Right lobe of liver (tissue), 6 donors: Measurements from ENCODE around the gene C3orf22. TPM values are rescaled to one million over a fixed set of nuclear protein-coding genes. Genes with fewer than 3 reads are reported as not detected.

Experiments used
- ATAC-seq, 4 donors: fragments of 200-7000 bp; cut with Tn5 transposase; one replicate each; pipeline ENCODE4 v1.9.1; 2020; ENCODE audit warnings: mild to moderate bottlenecking in 4 of 4, moderate library complexity in 4 of 4
- DNase-seq, 3 donors: peaks; one replicate each; pipeline ENCODE4 v3.0.0-alpha.2; 2020
- H3K27ac ChIP-seq, 3 donors: fragments of 200-600 bp; one replicate each; pipeline ENCODE4 v1.8.0; 2022
- H3K27me3 ChIP-seq, 2 donors: fragments of 200-600 bp; one replicate each; pipeline ENCODE4 v1.8.0; 2022
- H3K36me3 ChIP-seq, 4 donors: fragments of 200-600 bp; sonication (generic) in 1 of 4; one replicate each; pipeline versions ENCODE4 v1.5.1 to v1.8.0; 2017 to 2022; ENCODE audit warnings: control low read depth in 1 of 4
- H3K4me1 ChIP-seq, 4 donors: fragments of 200-600 bp; sonication (generic) in 1 of 4; one replicate each; pipeline versions ENCODE4 v1.5.1 to v1.8.0; 2017 to 2022; ENCODE audit warnings: control low read depth in 1 of 4
- H3K4me3 ChIP-seq, 3 donors: fragments of 200-600 bp; one replicate each; pipeline ENCODE4 v1.8.0; 2022
- H3K9me3 ChIP-seq, 4 donors: fragments of 200-600 bp; sonication (generic) in 1 of 4; one replicate each; pipeline versions ENCODE4 v1.5.1 to v1.8.0; 2017 to 2022; ENCODE audit warnings: control low read depth in 1 of 4
- POLR2A ChIP-seq: fragments of 450-650 bp; IDR thresholded peaks from one replicate; pipeline ENCODE4 v1.6.1; 2017; ENCODE audit warnings: antibody characterized with exemption, mild to moderate bottlenecking
- WGBS: methylation state at CpG from one replicate; pipeline ENCODE4 v1.1.6; 2018; ENCODE audit warnings: low coverage, low lambda C conversion rate; ENCODE audit not compliant: insufficient coverage; ENCODE audit errors: missing lambda C conversion rate; 5-methylcytosine and 5-hydroxymethylcytosine counted together
- intact Hi-C, 2 donors: fragments of 100-400 bp; cut with DNase I; formaldehyde crosslinking; loops; one replicate each; pipeline versions ENCODE4 v1.11.2 to v1.14.1; 2022
- total RNA-seq, 6 experiments: library from RNA; depleted of rRNA in 2 of 6; stranded (reverse); fragments of >200 nt in 2 of 6; fragmentation: NEBNext Ultra II Directional in 3 of 6; extraction: Animal tissue kit (Norgen Biotek cat#: 25700) in 3 of 6; gene quantifications; one replicate each; pipeline versions ENCODE4 v1.1.0 to v1.2.4, GENCODE V29; 2016 to 2023
- TF ChIP-seq, protein P1 (sequence below), 4 donors: fragments of 200-600 bp in 3 of 4; fragments of 450-650 bp in 1 of 4; IDR thresholded peaks; one replicate each; pipeline versions ENCODE4 v1.5.1 to v1.8.0; 2016 to 2022; ENCODE audit warnings: antibody characterized with exemption in 4 of 4, mild to moderate bottlenecking in 2 of 4
- donor health status: DM: no; HTN: yes; CAD: no.
- donor health status: DM: no; HTN: no; CAD: no.
- donor health status: DM: no; HTN: no; CAD: no.
- donor health status: DM: no; HTN: yes; CAD: no.
- donor health status: DM: no; HTN: yes; CAD: no.

Gene C3orf22
- total RNA-seq, 6 experiments from 2014 or later = not detected

DNA sequence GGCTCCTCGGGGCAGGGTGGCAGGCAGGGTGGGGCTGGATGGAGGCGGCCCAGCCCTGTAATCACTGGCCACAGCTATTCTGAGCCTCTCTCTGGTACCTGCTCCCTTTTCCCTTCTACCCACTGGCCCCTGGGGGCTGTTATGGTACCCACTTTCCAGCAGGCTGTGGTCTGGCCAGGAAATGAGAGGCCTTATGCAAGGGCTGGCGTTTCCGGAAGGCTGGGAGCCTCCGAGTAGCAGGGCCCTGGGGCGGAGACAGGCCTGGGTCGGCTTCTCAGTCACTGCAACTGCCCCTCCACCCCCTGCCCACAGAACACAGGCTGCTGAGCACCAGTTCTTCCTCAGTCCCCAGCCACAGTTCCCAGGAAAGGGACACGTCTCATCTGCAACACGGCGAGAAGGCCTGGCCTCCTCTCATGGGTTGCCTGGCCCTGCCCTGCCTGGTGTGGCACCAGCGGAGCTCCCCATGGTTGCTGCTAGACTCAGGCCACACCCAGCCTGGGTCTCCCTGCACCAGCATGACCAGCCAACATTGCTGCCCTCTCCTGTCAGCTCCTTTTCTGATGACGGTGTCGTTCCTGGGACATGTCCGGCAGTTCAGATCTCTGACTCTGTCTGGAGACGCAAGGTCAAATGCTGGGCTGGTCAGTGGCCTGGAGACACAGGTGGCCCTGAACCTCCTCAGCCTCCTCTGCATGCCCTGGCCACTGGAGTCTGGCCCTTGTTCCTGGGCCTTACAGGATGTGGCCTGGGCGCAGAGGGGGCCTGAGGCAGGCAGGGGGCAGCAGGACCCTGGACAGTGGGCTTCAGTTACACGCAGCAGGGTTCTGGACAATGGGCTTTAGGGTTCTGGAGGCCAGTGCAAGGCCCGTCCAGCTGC is 28.3 kb downstream of the C3orf22 start:
- TF ChIP-seq, protein P1, sequence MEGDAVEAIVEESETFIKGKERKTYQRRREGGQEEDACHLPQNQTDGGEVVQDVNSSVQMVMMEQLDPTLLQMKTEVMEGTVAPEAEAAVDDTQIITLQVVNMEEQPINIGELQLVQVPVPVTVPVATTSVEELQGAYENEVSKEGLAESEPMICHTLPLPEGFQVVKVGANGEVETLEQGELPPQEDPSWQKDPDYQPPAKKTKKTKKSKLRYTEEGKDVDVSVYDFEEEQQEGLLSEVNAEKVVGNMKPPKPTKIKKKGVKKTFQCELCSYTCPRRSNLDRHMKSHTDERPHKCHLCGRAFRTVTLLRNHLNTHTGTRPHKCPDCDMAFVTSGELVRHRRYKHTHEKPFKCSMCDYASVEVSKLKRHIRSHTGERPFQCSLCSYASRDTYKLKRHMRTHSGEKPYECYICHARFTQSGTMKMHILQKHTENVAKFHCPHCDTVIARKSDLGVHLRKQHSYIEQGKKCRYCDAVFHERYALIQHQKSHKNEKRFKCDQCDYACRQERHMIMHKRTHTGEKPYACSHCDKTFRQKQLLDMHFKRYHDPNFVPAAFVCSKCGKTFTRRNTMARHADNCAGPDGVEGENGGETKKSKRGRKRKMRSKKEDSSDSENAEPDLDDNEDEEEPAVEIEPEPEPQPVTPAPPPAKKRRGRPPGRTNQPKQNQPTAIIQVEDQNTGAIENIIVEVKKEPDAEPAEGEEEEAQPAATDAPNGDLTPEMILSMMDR (IDR thresholded peaks at IDR 0.05) = no peak
- no peak for TF ChIP-seq POLR2A
- 27% methylated on average over 2 of the region's 18 CpGs for WGBS
- H3K36me3 ChIP-seq = no peaks in the 10 kb centered on the region
- ATAC-seq (peak; percentile 63 to 70 (median 66)), DNase-seq (peak; percentile 72 to 82 (median 82))
- intact Hi-C loops = no loop called here
- no peak overlapping the region for H3K4me3 ChIP-seq
- no peaks in the 10 kb centered on the region for H3K9me3 ChIP-seq
- H3K4me1 ChIP-seq = peaks cover 0 to 43% (median 18%) of the 10 kb centered on the region in 4 donors
- H3K27ac ChIP-seq = peak overlapping the region; percentile 40 to 88 (median 81)
- no peaks in the 10 kb centered on the region for H3K27me3 ChIP-seq

DNA sequence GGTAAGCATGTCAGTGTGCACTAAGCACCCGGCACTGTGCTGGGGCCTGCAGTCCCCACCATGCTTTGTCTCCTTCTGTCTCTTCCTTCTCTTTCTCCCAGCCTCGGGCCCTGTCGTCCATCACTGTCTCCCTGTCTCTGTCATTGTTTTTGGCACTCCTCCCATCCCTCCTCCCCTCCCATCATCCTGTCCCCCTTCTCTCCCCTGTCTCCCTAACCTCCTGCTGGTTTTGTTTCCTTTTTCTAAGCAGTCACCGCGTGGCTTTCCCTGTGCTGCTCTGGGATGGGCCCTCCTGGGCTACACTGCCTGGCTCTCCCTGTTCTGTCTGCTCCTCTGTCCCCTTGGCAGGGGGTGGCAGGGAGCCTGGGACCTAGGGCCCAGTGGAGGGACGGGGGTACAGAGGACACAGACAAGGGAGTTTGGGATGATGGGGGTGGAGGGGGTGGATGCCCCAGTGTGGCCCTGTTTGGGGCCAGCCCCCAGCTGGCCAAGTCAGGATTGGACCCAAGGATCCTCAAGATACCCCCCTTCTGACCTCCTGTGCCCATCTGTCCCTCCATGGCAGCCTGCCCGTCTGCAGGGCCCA is 29.1 kb downstream of the C3orf22 start:
- Histone ChIP-seq H3K27ac (peak overlapping the region; percentile 40 to 88 (median 81)), H3K36me3 (no peaks in the 10 kb centered on the region), H3K4me3 (no peak overlapping the region), H3K9me3 (no peaks in the 10 kb centered on the region), H3K4me1 (peaks cover 0 to 47% (median 20%) of the 10 kb centered on the region in 4 donors), H3K27me3 (no peaks in the 10 kb centered on the region)
- 19% methylated on average over 6 of the region's 7 CpGs for WGBS
- ATAC-seq = no peak
- TF ChIP-seq, protein P1 (IDR thresholded peaks at IDR 0.05) = no peak
- TF ChIP-seq POLR2A = no peak
- DNase-seq = peak in 2 of 3 donors; percentile 41 to 54
- intact Hi-C loops = no loop called here

DNA sequence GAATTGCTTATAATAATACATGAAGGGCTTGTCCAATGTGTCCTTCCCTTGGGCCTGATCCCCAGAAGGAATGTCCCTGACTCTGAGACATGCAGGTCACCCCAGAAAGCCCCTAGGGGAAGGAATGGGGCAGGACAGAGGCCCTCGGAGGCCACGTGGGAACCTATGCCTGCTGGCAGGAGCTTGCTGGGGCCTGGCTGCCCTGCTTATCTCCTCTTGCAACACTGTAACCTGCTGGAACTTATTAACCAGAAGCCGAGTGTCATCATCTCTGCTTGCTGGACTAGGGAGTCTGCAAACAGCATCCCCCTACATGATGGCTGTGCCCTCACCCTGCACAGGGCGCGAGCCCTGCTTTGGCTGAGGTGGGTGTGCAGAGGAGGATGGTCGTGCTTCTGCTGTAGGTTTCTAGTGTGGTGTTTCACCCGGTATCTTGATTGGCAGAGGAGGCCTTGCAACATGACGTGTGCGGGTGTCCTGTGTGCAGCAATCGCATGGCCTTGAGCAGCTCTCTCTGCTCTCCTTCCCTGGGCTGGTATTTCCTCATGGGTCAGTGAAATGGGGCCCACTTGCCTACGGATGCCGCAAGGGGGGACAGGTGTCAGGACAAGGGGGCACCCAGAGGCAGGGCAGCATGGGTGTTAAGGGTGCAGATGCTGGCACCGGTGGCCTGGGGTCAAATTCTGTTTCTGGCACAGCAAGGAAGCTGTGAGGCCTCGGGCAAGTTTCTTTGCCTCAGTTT is 29.8 kb downstream of the C3orf22 start:
- intact Hi-C loops = no loop called here
- ATAC-seq = peak; percentile 62 to 77 (median 66)
- TF ChIP-seq POLR2A = peak; percentile 32
- TF ChIP-seq, protein P1 (IDR thresholded peaks at IDR 0.05) = peak in 3 of 4 donors; percentile 20 to 66 (median 47)
- Histone ChIP-seq H3K9me3 (no peaks in the 10 kb centered on the region), H3K27ac (peak overlapping the region; percentile 57 to 88 (median 81)), H3K36me3 (no peaks in the 10 kb centered on the region), H3K4me3 (peak overlapping the region in 1 of 3 donors; percentile 14), H3K4me1 (peaks cover 0 to 47% (median 20%) of the 10 kb centered on the region in 4 donors), H3K27me3 (no peaks in the 10 kb centered on the region)
- WGBS = 0% methylated on average over 1 of the region's 14 CpGs
- DNase-seq = peak; percentile 76 to 90 (median 88)

GRCh38 chr3:126528419-126528799 is 30.3 kb downstream of the C3orf22 start:
- H3K27ac ChIP-seq = peak overlapping the region; percentile 57 to 88 (median 81)
- 36% methylated on average over 5 of the region's 5 CpGs for WGBS
- intact Hi-C loops = no loop called here

More at GRCh38 chr3:126528419-126528799, 30.3 kb downstream of the C3orf22 start:
- Histone ChIP-seq H3K4me1 (peaks cover 0 to 47% (median 22%) of the 10 kb centered on the region in 4 donors), H3K4me3 (no peak overlapping the region), H3K27me3 (no peaks in the 10 kb centered on the region), H3K9me3 (no peaks in the 10 kb centered on the region), H3K36me3 (no peaks in the 10 kb centered on the region)
- TF ChIP-seq, protein P1 (IDR thresholded peaks at IDR 0.05) = no peak
- TF ChIP-seq POLR2A = no peak
- ATAC-seq = no peak
- peak in 2 of 3 donors; percentile 17 to 31 for DNase-seq
